HEK293 (cell line): ENCODE measurements around the gene PBRM1.

ENCODE experiments used
- CTCF ChIA-PET: fragments of 350-600 bp; formaldehyde crosslinking; extraction: SDS; loops from one replicate; lab custom pipeline; 2021; ENCODE audit warnings: antibody characterized with exemption; lab: Yijun Ruan, JAX
- POLR2A ChIA-PET: fragments of 300-600 bp; formaldehyde crosslinking; extraction: SDS; loops from one replicate; lab custom pipeline; 2020; ENCODE audit warnings: antibody characterized with exemption, inconsistent platforms; lab: Yijun Ruan, JAX
- H3K27ac ChIP-seq: fragments of 200-500 bp; sonication (Bioruptor generic); 2 replicates; pipeline ENCODE4 v1.5.1; 2014; ENCODE audit warnings: low read depth, low read length, control low read depth, inconsistent platforms; ENCODE audit errors: extremely low read depth
- H3K36me3 ChIP-seq, 2 experiments: fragments of 200-500 bp in 1 of 2; sonication (Bioruptor generic) in 1 of 2; 1 replicate in 1 of 2; 2 replicates in 1 of 2; pipeline ENCODE4 v1.5.1; 2014 to 2017; ENCODE audit warnings: inconsistent platforms in 2 of 2, low read length in 2 of 2; ENCODE audit not compliant: control insufficient read depth in 2 of 2, insufficient read depth in 1 of 2
- H3K4me1 ChIP-seq: fragments of 200-500 bp; sonication (Bioruptor generic); 2 replicates; pipeline ENCODE4 v1.5.1; 2014; ENCODE audit warnings: mild to moderate bottlenecking, low read length, inconsistent platforms; ENCODE audit not compliant: control insufficient read depth, insufficient read depth
- H3K4me3 ChIP-seq: 2 replicates; pipeline ENCODE4 v1.5.1; 2011; ENCODE audit warnings: low read depth, mild to moderate bottlenecking, control low read depth, low read length, moderate library complexity
- H3K9me3 ChIP-seq: fragments of 200-500 bp; sonication (Bioruptor generic); 2 replicates; pipeline ENCODE4 v1.5.1; 2014; ENCODE audit warnings: low read depth, low read length, inconsistent platforms; ENCODE audit not compliant: control insufficient read depth, insufficient read depth
- EGR2 ChIP-seq: fragments of 450-650 bp; formaldehyde crosslinking; IDR thresholded peaks from 2 replicates; pipeline ENCODE4 v1.5.1; 2016; ENCODE audit warnings: low read depth, missing biosample characterization, missing genetic modification characterization
- GLI2 ChIP-seq: fragments of 450-650 bp; formaldehyde crosslinking; IDR thresholded peaks from 2 replicates; pipeline ENCODE4; 2017; ENCODE audit warnings: missing biosample characterization, missing genetic modification characterization, low read depth, borderline replicate concordance
- GLIS1 ChIP-seq: fragments of 450-650 bp; formaldehyde crosslinking; IDR thresholded peaks from 2 replicates; pipeline ENCODE4 v1.5.1; 2016; ENCODE audit warnings: missing biosample characterization, missing genetic modification characterization
- WT1 ChIP-seq: fragments of 450-650 bp; formaldehyde crosslinking; IDR thresholded peaks from 2 replicates; pipeline ENCODE4 v1.5.1; 2016; ENCODE audit warnings: missing biosample characterization, missing genetic modification characterization
- ZNF112 ChIP-seq: fragments of 450-650 bp; formaldehyde crosslinking; IDR thresholded peaks from 2 replicates; pipeline ENCODE4 v1.5.0; 2017; ENCODE audit warnings: missing biosample characterization, missing genetic modification characterization
- ZNF211 ChIP-seq: fragments of 450-650 bp; formaldehyde crosslinking; IDR thresholded peaks from 2 replicates; pipeline ENCODE4 v1.5.1; 2016; ENCODE audit warnings: low read depth, missing biosample characterization, missing genetic modification characterization
- ZNF23 ChIP-seq: fragments of 450-650 bp; formaldehyde crosslinking; IDR thresholded peaks from 2 replicates; pipeline ENCODE4 v1.5.1; 2016; ENCODE audit warnings: missing biosample characterization, missing genetic modification characterization, borderline replicate concordance
- ZNF239 ChIP-seq: fragments of 450-650 bp; formaldehyde crosslinking; IDR thresholded peaks from 2 replicates; pipeline ENCODE4 v1.5.1; 2016; ENCODE audit warnings: missing biosample characterization, missing genetic modification characterization
- ZNF274 ChIP-seq, 2 experiments: fragments of 200-500 bp in 1 of 2; fragments of 450-650 bp in 1 of 2; sonication (Bioruptor generic) in 1 of 2; formaldehyde crosslinking in 1 of 2; IDR thresholded peaks; 2 replicates each; pipeline versions ENCODE4 v1.5.1 to v1.6.1; 2014 to 2016; ENCODE audit warnings: borderline replicate concordance in 1 of 2, inconsistent platforms in 1 of 2, low read length in 1 of 2, missing biosample characterization in 1 of 2, missing genetic modification characterization in 1 of 2
- ZNF341 ChIP-seq: fragments of 450-650 bp; formaldehyde crosslinking; IDR thresholded peaks from 2 replicates; pipeline ENCODE4; 2016; ENCODE audit warnings: low read depth, missing biosample characterization, missing genetic modification characterization
- ZNF37A ChIP-seq: fragments of 450-650 bp; IDR thresholded peaks from 2 replicates; pipeline ENCODE4 v1.5.1; 2018; ENCODE audit warnings: missing biosample characterization, missing genetic modification characterization
- ZNF391 ChIP-seq: fragments of 450-650 bp; formaldehyde crosslinking; IDR thresholded peaks from 2 replicates; pipeline ENCODE4 v1.5.1; 2016; ENCODE audit warnings: low read depth, missing biosample characterization, missing genetic modification characterization, borderline replicate concordance
- ZNF555 ChIP-seq: fragments of 450-650 bp; formaldehyde crosslinking; conservative IDR thresholded peaks from 2 replicates; pipeline ENCODE4 v1.5.1; 2017; ENCODE audit warnings: missing biosample characterization, mild to moderate bottlenecking, missing genetic modification characterization, inconsistent platforms
- ZNF600 ChIP-seq: fragments of 450-650 bp; formaldehyde crosslinking; IDR thresholded peaks from 2 replicates; pipeline ENCODE4 v1.5.1; 2016; ENCODE audit warnings: missing biosample characterization, missing genetic modification characterization
- ZNF626 ChIP-seq: fragments of 450-650 bp; sonication (Bioruptor Pico); formaldehyde crosslinking; IDR thresholded peaks from 2 replicates; pipeline ENCODE4 v1.5.1; 2018; ENCODE audit warnings: missing biosample characterization, missing genetic modification characterization, inconsistent platforms
- TF ChIP-seq, protein P1 (sequence below): fragments of 450-650 bp; formaldehyde crosslinking; IDR thresholded peaks from 2 replicates; pipeline ENCODE4 v1.5.1; 2017; ENCODE audit warnings: missing biosample characterization, missing genetic modification characterization
- TF ChIP-seq, protein P2 (sequence below): fragments of 450-650 bp; formaldehyde crosslinking; IDR thresholded peaks from 2 replicates; pipeline ENCODE4 v1.5.1; 2016; ENCODE audit warnings: missing biosample characterization, missing genetic modification characterization
- TF ChIP-seq, protein P3 (sequence below): IDR thresholded peaks from 2 replicates; pipeline ENCODE4 v1.6.1; 2011; ENCODE audit warnings: mild to moderate bottlenecking, low read depth, low read length, borderline replicate concordance
- TF ChIP-seq, protein P4 (sequence below): fragments of 450-650 bp; formaldehyde crosslinking; IDR thresholded peaks from 2 replicates; pipeline ENCODE4 v1.5.1; 2016; ENCODE audit warnings: missing biosample characterization, missing genetic modification characterization

PBRM1 gene

DNA sequence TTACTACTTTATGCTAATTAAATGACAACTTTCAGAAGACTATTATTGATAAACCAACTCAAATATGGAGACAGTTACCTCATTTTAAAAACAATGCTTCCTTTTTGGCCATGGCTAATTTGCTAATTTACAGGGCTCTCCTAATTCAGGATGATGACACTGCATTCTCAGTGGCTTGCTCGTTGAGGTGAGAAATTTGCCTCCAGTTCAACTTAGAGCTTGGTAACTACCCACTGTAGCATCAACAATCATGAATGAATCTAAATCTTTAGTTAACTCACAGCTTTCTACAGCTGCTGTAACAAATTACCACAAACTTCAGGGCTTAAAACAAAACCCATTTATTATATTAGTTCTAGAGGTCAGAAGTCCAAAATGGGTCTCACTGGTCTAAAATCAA is 14.0 kb downstream of the PBRM1 start:
- CTCF ChIA-PET = interaction anchor here (1.6 kb wide), 1 partner anchor 244 kb away, joined by 4 read pairs; no protein-coding TSS in a partner anchor
- no peaks in the 10 kb centered on the region for H3K9me3 ChIP-seq
- POLR2A ChIA-PET = no interaction called here
- TF ChIP-seq ZNF239 (no peak), GLI2 (tag by site-specific recombination) (no peak), ZNF112 (tag by site-specific recombination) (no peak), ZNF23 (tag by site-specific recombination) (no peak), ZNF391 (tag by site-specific recombination) (no peak), ZNF341 (tag by site-specific recombination) (no peak), ZNF211 (no peak), EGR2 (no peak), ZNF274 (IDR thresholded peaks at IDR 0.05; ENCODE audit: low read length) (no peak), ZNF274 (tag by site-specific recombination; IDR thresholded peaks at IDR 0.05; ENCODE audit: borderline replicate concordance) (no peak), ZNF37A (tag by site-specific recombination) (no peak), WT1 (tag by site-specific recombination) (no peak), ZNF626 (tag by site-specific recombination) (no peak)
- TF ChIP-seq, protein P1, sequence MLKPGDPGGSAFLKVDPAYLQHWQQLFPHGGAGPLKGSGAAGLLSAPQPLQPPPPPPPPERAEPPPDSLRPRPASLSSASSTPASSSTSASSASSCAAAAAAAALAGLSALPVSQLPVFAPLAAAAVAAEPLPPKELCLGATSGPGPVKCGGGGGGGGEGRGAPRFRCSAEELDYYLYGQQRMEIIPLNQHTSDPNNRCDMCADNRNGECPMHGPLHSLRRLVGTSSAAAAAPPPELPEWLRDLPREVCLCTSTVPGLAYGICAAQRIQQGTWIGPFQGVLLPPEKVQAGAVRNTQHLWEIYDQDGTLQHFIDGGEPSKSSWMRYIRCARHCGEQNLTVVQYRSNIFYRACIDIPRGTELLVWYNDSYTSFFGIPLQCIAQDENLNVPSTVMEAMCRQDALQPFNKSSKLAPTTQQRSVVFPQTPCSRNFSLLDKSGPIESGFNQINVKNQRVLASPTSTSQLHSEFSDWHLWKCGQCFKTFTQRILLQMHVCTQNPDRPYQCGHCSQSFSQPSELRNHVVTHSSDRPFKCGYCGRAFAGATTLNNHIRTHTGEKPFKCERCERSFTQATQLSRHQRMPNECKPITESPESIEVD (tag by site-specific recombination) = no peak
- TF ChIP-seq, protein P2, sequence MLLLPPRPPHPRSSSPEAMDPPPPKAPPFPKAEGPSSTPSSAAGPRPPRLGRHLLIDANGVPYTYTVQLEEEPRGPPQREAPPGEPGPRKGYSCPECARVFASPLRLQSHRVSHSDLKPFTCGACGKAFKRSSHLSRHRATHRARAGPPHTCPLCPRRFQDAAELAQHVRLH (tag by site-specific recombination) = no peak
- TF ChIP-seq, protein P3, sequence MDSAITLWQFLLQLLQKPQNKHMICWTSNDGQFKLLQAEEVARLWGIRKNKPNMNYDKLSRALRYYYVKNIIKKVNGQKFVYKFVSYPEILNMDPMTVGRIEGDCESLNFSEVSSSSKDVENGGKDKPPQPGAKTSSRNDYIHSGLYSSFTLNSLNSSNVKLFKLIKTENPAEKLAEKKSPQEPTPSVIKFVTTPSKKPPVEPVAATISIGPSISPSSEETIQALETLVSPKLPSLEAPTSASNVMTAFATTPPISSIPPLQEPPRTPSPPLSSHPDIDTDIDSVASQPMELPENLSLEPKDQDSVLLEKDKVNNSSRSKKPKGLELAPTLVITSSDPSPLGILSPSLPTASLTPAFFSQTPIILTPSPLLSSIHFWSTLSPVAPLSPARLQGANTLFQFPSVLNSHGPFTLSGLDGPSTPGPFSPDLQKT = no peak
- TF ChIP-seq, protein P4, sequence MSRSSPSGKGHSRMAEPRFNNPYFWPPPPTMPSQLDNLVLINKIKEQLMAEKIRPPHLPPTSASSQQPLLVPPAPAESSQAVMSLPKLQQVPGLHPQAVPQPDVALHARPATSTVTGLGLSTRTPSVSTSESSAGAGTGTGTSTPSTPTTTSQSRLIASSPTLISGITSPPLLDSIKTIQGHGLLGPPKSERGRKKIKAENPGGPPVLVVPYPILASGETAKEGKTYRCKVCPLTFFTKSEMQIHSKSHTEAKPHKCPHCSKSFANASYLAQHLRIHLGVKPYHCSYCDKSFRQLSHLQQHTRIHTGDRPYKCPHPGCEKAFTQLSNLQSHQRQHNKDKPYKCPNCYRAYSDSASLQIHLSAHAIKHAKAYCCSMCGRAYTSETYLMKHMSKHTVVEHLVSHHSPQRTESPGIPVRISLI = no peak
- peaks cover 2 to 61% of the 10 kb centered on the region in 2 experiments for H3K36me3 ChIP-seq
- H3K27ac ChIP-seq = no peak overlapping the region
- no peaks in the 10 kb centered on the region for H3K4me1 ChIP-seq
- no peak overlapping the region for H3K4me3 ChIP-seq

DNA sequence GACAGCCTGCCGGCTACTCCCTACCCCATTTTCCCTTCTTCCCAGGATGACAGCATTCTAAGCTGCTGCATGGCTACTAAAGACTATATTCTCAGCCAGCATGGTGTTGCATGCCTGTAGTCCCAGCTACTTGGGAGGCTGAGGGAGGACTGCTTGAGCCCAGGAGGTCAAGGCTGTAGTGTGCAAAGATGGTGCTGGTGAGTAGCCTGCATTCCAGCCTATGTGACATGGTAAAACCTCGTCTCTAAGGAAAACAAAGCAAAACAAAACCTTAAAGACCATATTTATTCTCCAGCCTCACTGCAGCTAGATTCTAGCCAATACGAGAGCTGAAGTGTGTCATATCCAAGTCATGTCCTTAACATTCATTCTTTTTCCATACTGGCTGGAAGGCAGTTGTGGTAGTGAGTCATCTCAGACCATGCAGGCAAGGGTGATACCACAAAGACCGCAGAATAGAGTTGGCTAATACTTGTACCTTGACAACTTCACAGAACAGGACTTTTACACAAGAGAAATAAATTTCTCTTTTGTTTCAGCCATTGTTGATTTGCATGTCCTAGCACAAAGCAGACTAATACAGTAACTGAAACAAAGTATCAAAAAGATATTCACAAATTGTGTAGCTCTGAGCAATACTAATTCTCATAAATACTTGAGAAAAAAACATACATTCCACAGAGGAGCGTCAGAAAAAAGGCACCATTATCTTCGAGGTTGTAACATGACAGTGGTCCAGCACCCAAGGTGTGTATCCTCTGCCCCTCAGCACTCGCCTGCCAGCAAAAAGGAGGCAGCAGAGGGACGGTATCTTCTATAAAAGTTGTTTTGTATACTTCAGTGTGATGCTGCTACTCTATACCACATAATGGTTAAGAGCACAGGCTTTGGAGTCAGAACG is 14.8 kb downstream of the PBRM1 start:
- H3K36me3 ChIP-seq = peaks cover 5 to 62% of the 10 kb centered on the region in 2 experiments
- H3K4me1 ChIP-seq = no peaks in the 10 kb centered on the region
- no peaks in the 10 kb centered on the region for H3K9me3 ChIP-seq
- POLR2A ChIA-PET = no interaction called here
- no peak for TF ChIP-seq ZNF555
- peak; percentile 78 for TF ChIP-seq ZNF600 (tag by site-specific recombination)
- TF ChIP-seq GLIS1 (tag by site-specific recombination) = peak; percentile 19; the same call in 1 of the 2 replicates
- H3K27ac ChIP-seq = no peak overlapping the region
- no peak overlapping the region for H3K4me3 ChIP-seq
- CTCF ChIA-PET = interaction anchor here (1.6 kb wide), 1 partner anchor 243 kb away, joined by 4 read pairs; no protein-coding TSS in a partner anchor
